ENCODE results near the gene HSPA12A. TPM values are rescaled to one million over a fixed set of nuclear protein-coding genes. Genes with fewer than 3 reads are reported as not detected.

HSPA12A gene
- total and polyA plus RNA-seq, 2 experiments from 2014 or later = 8.3 to 9.6 TPM

DNA sequence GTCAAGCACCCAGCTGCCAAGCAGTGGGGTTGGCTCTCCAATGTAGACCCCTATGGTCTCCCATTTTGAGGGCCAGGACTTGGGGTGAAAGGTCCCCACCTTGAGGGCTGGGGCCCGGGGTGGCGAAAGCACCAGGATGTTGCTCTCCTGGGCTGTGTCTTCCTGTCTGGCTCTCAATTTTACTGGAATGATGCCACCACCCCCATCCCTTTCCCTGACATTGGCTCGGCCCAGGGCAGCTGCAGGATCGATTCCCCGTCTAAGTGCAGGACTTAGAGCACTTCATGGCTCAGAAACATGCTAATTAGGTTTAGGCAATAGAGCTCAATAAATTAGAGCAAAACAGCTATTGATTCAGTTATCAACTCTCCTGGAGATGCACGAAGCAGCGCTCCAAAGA is 27.0 kb upstream of the HSPA12A start:
- peaks cover 2% of the 10 kb centered on the region for H3K4me1 ChIP-seq (ENCODE audit: low read depth)
- H3K27ac ChIP-seq = no peak overlapping the region
- H3K27me3 ChIP-seq = no peaks in the 10 kb centered on the region
- H3K36me3 ChIP-seq = no peaks in the 10 kb centered on the region
- DNase-seq (ENCODE audit: low read depth in 1 of 2, low spot score in 1 of 2) = no peak
- no peaks in the 10 kb centered on the region for H3K9me3 ChIP-seq (ENCODE audit: low read depth)
- H3K4me3 ChIP-seq = no peak overlapping the region
- TF ChIP-seq, protein P1, sequence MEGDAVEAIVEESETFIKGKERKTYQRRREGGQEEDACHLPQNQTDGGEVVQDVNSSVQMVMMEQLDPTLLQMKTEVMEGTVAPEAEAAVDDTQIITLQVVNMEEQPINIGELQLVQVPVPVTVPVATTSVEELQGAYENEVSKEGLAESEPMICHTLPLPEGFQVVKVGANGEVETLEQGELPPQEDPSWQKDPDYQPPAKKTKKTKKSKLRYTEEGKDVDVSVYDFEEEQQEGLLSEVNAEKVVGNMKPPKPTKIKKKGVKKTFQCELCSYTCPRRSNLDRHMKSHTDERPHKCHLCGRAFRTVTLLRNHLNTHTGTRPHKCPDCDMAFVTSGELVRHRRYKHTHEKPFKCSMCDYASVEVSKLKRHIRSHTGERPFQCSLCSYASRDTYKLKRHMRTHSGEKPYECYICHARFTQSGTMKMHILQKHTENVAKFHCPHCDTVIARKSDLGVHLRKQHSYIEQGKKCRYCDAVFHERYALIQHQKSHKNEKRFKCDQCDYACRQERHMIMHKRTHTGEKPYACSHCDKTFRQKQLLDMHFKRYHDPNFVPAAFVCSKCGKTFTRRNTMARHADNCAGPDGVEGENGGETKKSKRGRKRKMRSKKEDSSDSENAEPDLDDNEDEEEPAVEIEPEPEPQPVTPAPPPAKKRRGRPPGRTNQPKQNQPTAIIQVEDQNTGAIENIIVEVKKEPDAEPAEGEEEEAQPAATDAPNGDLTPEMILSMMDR (IDR thresholded peaks at IDR 0.05; ENCODE audit: low read depth, low read length) = no peak

DNA sequence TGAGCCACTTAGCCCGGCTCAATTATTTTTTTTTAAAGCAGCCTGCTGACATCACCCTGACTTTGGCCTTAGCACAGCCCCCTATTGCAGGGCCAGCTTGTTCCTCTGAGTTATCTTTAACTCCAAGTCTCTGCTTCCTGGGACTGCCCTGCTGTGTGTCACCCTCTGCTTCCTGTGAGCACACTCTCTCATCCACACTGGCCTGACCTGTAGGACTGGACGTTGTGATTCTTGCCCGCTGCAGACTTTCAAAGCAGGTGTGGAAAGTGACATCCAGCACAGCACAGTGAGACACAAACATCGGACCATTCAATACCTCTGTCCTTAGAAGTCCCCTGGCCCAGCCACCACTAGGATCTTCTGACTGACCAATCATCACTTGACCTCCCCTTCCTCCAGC is 26.4 kb upstream of the HSPA12A start:
- H3K27me3 ChIP-seq = no peaks in the 10 kb centered on the region
- no peak for DNase-seq (ENCODE audit: low read depth in 1 of 2, low spot score in 1 of 2)
- no peak overlapping the region for H3K27ac ChIP-seq
- H3K9me3 ChIP-seq (ENCODE audit: low read depth) = no peaks in the 10 kb centered on the region
- H3K4me3 ChIP-seq = no peak overlapping the region
- peaks cover 2% of the 10 kb centered on the region for H3K4me1 ChIP-seq (ENCODE audit: low read depth)
- H3K36me3 ChIP-seq = no peaks in the 10 kb centered on the region
- TF ChIP-seq, protein P1 (IDR thresholded peaks at IDR 0.05; ENCODE audit: low read depth, low read length) = no peak

DNA sequence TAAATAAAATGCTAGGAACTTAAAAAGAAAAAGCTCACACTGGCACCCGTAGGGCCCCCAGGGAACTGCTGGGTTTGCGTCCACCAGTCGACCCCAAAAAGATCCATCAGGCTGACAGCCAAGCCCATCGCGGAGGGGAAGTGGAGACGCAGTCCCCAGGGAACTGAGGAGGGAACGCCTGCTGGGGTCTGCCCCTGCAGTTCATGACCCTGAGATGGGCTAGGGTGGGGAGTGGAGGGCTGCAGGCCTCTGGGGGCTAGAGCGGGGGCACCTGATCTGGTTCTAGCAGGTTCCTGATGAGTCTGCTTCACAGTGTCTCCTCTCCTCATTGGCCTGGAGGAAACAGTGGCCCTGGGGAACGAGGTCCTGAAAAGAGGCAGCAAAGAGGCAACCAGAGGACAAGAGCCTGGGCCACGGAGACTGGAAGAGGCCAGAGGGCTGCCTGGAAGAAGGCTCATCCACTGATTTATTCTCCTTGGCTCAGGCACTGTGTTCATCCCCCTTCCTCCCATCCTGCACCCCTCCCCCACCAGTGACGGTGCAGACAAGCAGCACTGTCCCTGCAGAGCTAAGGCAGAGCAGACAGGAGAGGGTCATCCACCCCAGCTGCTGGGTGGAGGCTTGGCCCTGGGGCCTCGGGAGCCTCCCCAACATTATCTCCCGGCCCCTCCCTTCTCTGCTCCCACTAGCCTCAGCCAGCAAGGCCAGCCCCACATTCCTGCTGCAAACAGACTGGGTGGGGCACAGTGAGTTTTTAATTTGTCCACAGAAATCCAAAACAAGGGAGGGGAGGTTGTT is 24.7 kb upstream of the HSPA12A start:
- TF ChIP-seq, protein P1 (IDR thresholded peaks at IDR 0.05; ENCODE audit: low read depth, low read length) = no peak
- Histone ChIP-seq H3K4me3 (no peak overlapping the region), H3K27ac (no peak overlapping the region), H3K27me3 (no peaks in the 10 kb centered on the region), H3K9me3 (ENCODE audit: low read depth) (no peaks in the 10 kb centered on the region), H3K4me1 (ENCODE audit: low read depth) (peaks cover 2% of the 10 kb centered on the region), H3K36me3 (no peaks in the 10 kb centered on the region)
- peak in 1 of 2 donors; percentile 33 for DNase-seq (ENCODE audit: low read depth in 1 of 2, low spot score in 1 of 2)

DNA sequence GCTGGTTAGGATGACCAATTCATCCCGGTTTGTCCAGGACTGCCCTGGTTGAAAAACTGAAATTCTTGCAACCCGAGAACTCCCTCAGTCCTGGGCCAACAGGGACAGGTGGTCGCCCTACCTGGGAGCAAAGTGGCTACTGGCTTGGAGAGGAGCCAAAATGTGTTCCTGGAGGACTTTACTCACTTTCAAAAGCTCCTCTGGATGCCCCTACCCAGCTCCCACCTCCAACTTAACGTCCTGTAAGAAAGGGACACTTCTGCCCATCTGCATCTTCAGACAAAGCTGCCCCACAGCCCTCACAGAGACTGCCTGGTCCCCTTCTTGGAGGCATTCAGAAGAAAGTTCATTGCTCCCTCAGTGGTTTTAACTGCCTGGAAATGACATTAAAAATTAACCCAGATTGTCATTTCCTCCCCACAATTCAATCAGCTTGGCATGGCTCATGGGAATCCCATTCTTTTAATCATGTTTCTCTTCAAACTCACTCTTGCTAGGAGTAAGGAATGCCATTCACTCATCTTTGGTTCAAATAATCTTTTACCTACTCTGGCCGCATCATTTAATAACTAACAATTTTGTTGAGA is 24.0 kb upstream of the HSPA12A start:
- H3K27me3 ChIP-seq = no peaks in the 10 kb centered on the region
- no peak for DNase-seq (ENCODE audit: low read depth in 1 of 2, low spot score in 1 of 2)
- TF ChIP-seq, protein P1 (IDR thresholded peaks at IDR 0.05; ENCODE audit: low read depth, low read length) = no peak
- peaks cover 2% of the 10 kb centered on the region for H3K4me1 ChIP-seq (ENCODE audit: low read depth)
- no peak overlapping the region for H3K4me3 ChIP-seq
- no peaks in the 10 kb centered on the region for H3K36me3 ChIP-seq
- H3K27ac ChIP-seq = no peak overlapping the region
- H3K9me3 ChIP-seq (ENCODE audit: low read depth) = no peaks in the 10 kb centered on the region

DNA sequence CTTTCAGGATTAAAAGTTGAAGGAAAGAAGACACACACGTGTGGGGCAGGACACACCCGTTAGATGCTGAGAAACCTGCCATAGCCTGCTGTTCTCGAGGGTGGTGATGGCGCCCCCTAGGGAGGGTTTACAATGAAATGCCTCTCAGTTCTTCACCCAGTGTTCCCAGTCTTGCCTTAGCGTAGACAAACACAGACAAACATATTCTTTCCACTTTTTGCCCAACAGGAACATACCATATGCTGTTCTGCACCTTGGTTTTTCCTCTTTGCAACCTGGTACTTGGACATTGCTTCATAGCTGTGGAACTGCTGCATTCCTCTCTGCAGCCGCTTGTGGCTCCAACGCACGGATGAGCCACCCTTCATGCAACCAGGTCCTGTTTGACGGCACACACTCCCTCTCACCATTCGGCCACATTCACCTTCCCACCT is 23.3 kb upstream of the HSPA12A start:
- H3K27me3 ChIP-seq = no peaks in the 10 kb centered on the region
- TF ChIP-seq, protein P1 (IDR thresholded peaks at IDR 0.05; ENCODE audit: low read depth, low read length) = peak; percentile 36

More for the DNA sequence above, 23.3 kb upstream of the HSPA12A start:
- peak in 1 of 2 donors; percentile 29 for DNase-seq (ENCODE audit: low read depth in 1 of 2, low spot score in 1 of 2)
- no peaks in the 10 kb centered on the region for H3K36me3 ChIP-seq
- no peaks in the 10 kb centered on the region for H3K4me1 ChIP-seq (ENCODE audit: low read depth)
- H3K27ac ChIP-seq = no peak overlapping the region
- no peak overlapping the region for H3K4me3 ChIP-seq
- no peaks in the 10 kb centered on the region for H3K9me3 ChIP-seq (ENCODE audit: low read depth)
